WERI-Rb-1 (cell line): ENCODE measurements around the gene AGTRAP.

Source experiments
- DNase-seq: peaks from one replicate; pipeline ENCODE4 v3.0.0-alpha.2; 2020
- H3K27ac ChIP-seq: fragments of 250-450 bp; sonication (Bioruptor Pico); 2 replicates; pipeline ENCODE4 v1.5.1; 2020; ENCODE audit warnings: mild to moderate bottlenecking, moderate library complexity
- H3K27me3 ChIP-seq: fragments of 250-450 bp; sonication (Bioruptor Pico); 2 replicates; pipeline ENCODE4 v1.5.1; 2021; ENCODE audit warnings: mild to moderate bottlenecking, low read depth, moderate library complexity; ENCODE audit not compliant: insufficient read depth, severe bottlenecking
- H3K36me3 ChIP-seq: fragments of 250-450 bp; sonication (Bioruptor Pico); 2 replicates; pipeline ENCODE4 v1.5.1; 2020; ENCODE audit warnings: mild to moderate bottlenecking, moderate library complexity
- H3K4me3 ChIP-seq: 2 replicates; pipeline ENCODE4 v1.5.1; 2011; ENCODE audit warnings: low read depth, mild to moderate bottlenecking, control low read depth, low read length
- H3K9me3 ChIP-seq: fragments of 250-450 bp; sonication (Bioruptor Pico); 2 replicates; pipeline ENCODE4 v1.5.1; 2021; ENCODE audit warnings: mild to moderate bottlenecking, moderate library complexity; ENCODE audit not compliant: severe bottlenecking
- CTCF ChIP-seq: IDR thresholded peaks from 2 replicates; pipeline ENCODE4 v1.5.1; 2011; ENCODE audit warnings: low read depth, mild to moderate bottlenecking, control low read depth, inconsistent platforms, low read length

Gene AGTRAP

GRCh38 chr1:11735854-11736745 lies at the start of gene AGTRAP:
Gene AGTRAP (plus strand): TSS chr1:11736136. CDS start chr1:11736209, 73 bp downstream.
- no peak for TF ChIP-seq CTCF
- Histone ChIP-seq H3K36me3 (no peaks in the 10 kb centered on the region), H3K27ac (peak within 1 kb of the TSS; percentile 81), H3K27me3 (no peaks in the 10 kb centered on the region), H3K4me3 (peak within 1 kb of the TSS; percentile 88), H3K9me3 (no peaks in the 10 kb centered on the region)
- DNase-seq: peak; percentile 95

GRCh38 chr1:11688506-11688905 lies 47.4 kb upstream of the AGTRAP start:
- H3K36me3 ChIP-seq: no peaks in the 10 kb centered on the region
- H3K27me3 ChIP-seq: no peaks in the 10 kb centered on the region
- H3K4me3 ChIP-seq: no peak overlapping the region
- no peak overlapping the region for H3K27ac ChIP-seq
- no peaks in the 10 kb centered on the region for H3K9me3 ChIP-seq
- no peak for DNase-seq
- no peak for TF ChIP-seq CTCF

- no peaks in the 10 kb centered on the region for H3K9me3 ChIP-seq
- H3K27ac ChIP-seq: peak overlapping the region; percentile 90
- peak overlapping the region; percentile 73 for H3K4me3 ChIP-seq
- H3K36me3 ChIP-seq: no peaks in the 10 kb centered on the region
- DNase-seq: peak; percentile 71
- no peaks in the 10 kb centered on the region for H3K27me3 ChIP-seq
- peak; percentile 39; the same call in 1 of the 2 replicates for TF ChIP-seq CTCF
Measured at GRCh38 chr1:11690397-11691301, 45.3 kb upstream of the AGTRAP start.

GRCh38 chr1:11691302-11691914 lies 44.5 kb upstream of the AGTRAP start, which contains the start of gene DRAXIN:
Gene DRAXIN (plus strand): TSS chr1:11691710. CDS start chr1:11706259, 14,549 bp downstream.
- H3K4me3 ChIP-seq: peak within 1 kb of the TSS; percentile 73
- H3K27me3 ChIP-seq: no peaks in the 10 kb centered on the region
- no peaks in the 10 kb centered on the region for H3K9me3 ChIP-seq
- peak within 1 kb of the TSS; percentile 90 for H3K27ac ChIP-seq
- DNase-seq: peak; percentile 73
- no peak for TF ChIP-seq CTCF
- no peaks in the 10 kb centered on the region for H3K36me3 ChIP-seq

GRCh38 chr1:11691928-11692711 lies 43.8 kb upstream of the AGTRAP start:
- Histone ChIP-seq H3K36me3 (no peaks in the 10 kb centered on the region), H3K9me3 (no peaks in the 10 kb centered on the region), H3K4me3 (peak overlapping the region; percentile 25), H3K27ac (no peak overlapping the region; the same call in 1 of the 2 replicates), H3K27me3 (no peaks in the 10 kb centered on the region)
- no peak for DNase-seq
- no peak for TF ChIP-seq CTCF
